Ascending aorta (tissue), 2 donors: Measurements from ENCODE around the gene SPATA2. TPM values are rescaled to one million over a fixed set of nuclear protein-coding genes. Genes with fewer than 3 reads are reported as not detected.

Experiments
- DNase-seq, 2 donors: peaks; one replicate each; pipeline ENCODE4 v3.0.0-alpha.2; 2019; ENCODE audit warnings: low spot score in 2 of 2
- H3K27ac ChIP-seq, 2 donors: fragments of 200-600 bp; sonication (generic); one replicate each; pipeline ENCODE4 v1.5.1; 2016 to 2017; ENCODE audit warnings: mild to moderate bottlenecking in 1 of 2
- H3K27me3 ChIP-seq: fragments of 200-600 bp; sonication (generic); one replicate; pipeline ENCODE4 v1.5.1; 2017
- H3K36me3 ChIP-seq, 2 donors: fragments of 200-600 bp; sonication (generic); one replicate each; pipeline ENCODE4 v1.5.1; 2016
- H3K4me1 ChIP-seq, 2 donors: fragments of 200-600 bp; sonication (generic); one replicate each; pipeline ENCODE4 v1.5.1; 2016 to 2017; ENCODE audit warnings: mild to moderate bottlenecking in 1 of 2
- H3K4me3 ChIP-seq, 2 donors: fragments of 200-600 bp; sonication (generic); one replicate each; pipeline ENCODE4 v1.5.1; 2016 to 2017; ENCODE audit warnings: mild to moderate bottlenecking in 1 of 2
- H3K9me3 ChIP-seq, 2 donors: fragments of 200-600 bp; sonication (generic); one replicate each; pipeline ENCODE4 v1.5.1; 2016
- intact Hi-C: fragments of 100-400 bp; cut with DNase I; formaldehyde crosslinking; loops from one replicate; pipeline ENCODE4 v1.15.1; 2023
- total RNA-seq: library from RNA; depleted of rRNA; stranded (reverse); fragments of >200 nt; gene quantifications from one replicate; pipeline ENCODE4 v1.1.0, GENCODE V29; 2016
- TF ChIP-seq, protein P1 (sequence below), 3 experiments: fragments of 200-600 bp in 2 of 3; fragments of 450-650 bp in 1 of 3; sonication (generic) in 2 of 3; IDR thresholded peaks; one replicate each; pipeline ENCODE4 v1.5.1; 2016 to 2019; ENCODE audit warnings: antibody characterized with exemption in 3 of 3, mild to moderate bottlenecking in 1 of 3, moderate library complexity in 1 of 3

Gene SPATA2
- total RNA-seq, 1 donor from 2014 or later: 7.6 TPM

DNA sequence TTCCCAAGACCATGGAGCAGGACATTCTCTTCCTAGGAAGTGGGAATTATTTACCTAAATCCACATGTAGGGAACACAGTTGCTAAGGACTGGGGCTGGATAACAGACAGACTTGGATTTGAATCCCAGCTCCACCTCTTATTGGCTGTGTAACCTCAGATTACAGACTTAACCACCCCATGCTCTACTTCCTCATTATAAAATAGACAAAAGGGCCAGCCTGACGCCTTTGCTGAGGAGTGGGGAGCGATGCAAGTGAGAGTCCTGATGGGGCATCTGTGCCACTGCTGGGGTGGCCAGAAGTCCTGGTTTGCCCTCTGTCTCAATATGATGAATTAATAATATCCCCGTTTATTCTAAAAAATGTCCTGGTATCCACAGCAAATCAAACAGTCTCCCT lies 46.8 kb downstream of the SPATA2 start:
- intact Hi-C loops: loop anchor here (1.0 to 10.0 kb wide), 2 partner anchors 8 to 166 kb away; no protein-coding TSS in a partner anchor
- TF ChIP-seq, protein P1, sequence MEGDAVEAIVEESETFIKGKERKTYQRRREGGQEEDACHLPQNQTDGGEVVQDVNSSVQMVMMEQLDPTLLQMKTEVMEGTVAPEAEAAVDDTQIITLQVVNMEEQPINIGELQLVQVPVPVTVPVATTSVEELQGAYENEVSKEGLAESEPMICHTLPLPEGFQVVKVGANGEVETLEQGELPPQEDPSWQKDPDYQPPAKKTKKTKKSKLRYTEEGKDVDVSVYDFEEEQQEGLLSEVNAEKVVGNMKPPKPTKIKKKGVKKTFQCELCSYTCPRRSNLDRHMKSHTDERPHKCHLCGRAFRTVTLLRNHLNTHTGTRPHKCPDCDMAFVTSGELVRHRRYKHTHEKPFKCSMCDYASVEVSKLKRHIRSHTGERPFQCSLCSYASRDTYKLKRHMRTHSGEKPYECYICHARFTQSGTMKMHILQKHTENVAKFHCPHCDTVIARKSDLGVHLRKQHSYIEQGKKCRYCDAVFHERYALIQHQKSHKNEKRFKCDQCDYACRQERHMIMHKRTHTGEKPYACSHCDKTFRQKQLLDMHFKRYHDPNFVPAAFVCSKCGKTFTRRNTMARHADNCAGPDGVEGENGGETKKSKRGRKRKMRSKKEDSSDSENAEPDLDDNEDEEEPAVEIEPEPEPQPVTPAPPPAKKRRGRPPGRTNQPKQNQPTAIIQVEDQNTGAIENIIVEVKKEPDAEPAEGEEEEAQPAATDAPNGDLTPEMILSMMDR (IDR thresholded peaks at IDR 0.05): no peak
- H3K27ac ChIP-seq: peak overlapping the region; percentile 71 to 76
- H3K4me3 ChIP-seq: no peak overlapping the region
- H3K4me1 ChIP-seq: peaks cover 12 to 35% of the 10 kb centered on the region in 2 donors
- H3K9me3 ChIP-seq: no peaks in the 10 kb centered on the region
- H3K36me3 ChIP-seq: peaks cover 7 to 20% of the 10 kb centered on the region in 2 donors
- no peaks in the 10 kb centered on the region for H3K27me3 ChIP-seq
- DNase-seq: peak in 1 of 2 donors; percentile 58

DNA sequence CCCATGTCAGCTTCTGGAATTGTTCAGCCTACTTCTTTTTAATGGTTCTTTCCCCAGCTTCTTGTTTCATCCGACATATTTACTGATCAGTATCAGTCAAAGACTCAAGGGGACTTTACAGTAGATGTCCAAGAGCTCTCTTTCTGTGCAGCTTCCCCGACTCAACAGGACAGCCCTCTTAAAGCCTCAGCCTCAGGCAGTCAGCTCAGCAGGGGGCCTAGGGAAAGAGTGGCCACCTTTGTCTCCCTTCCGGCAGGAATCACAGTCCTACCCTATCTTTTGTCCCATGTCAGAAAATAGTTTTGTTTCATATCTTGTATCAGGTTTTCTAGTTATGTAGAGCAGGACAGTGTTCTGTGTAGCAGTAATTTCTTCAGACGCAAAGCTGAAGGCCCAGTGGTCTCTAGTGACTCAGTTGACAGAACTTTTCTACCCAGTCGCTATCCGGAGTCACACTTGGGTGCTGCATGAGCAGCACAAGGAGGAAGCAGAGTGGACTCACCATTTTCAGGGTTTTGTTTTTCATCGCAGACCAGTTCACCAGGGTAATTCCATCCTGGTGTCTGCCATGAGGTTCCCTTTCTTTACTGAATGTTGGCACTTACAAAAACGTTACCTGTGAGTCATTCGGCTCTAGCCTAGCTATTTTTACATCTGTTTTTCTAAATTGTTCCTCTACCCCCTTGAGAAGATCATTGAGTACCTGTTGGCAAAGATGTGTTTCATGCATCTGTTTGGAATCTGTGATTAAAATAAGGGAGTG lies 47.7 kb downstream of the SPATA2 start:
- DNase-seq: peak in 1 of 2 donors; percentile 33
- Histone ChIP-seq H3K36me3 (peaks cover 7 to 20% of the 10 kb centered on the region in 2 donors), H3K27me3 (no peaks in the 10 kb centered on the region), H3K9me3 (no peaks in the 10 kb centered on the region), H3K4me1 (peaks cover 12 to 35% of the 10 kb centered on the region in 2 donors), H3K27ac (peak overlapping the region; percentile 71 to 76), H3K4me3 (no peak overlapping the region)
- TF ChIP-seq, protein P1 (IDR thresholded peaks at IDR 0.05): no peak
- intact Hi-C loops: loop anchor here (1.0 to 10.0 kb wide), 3 partner anchors 9 to 167 kb away; no protein-coding TSS in a partner anchor

DNA sequence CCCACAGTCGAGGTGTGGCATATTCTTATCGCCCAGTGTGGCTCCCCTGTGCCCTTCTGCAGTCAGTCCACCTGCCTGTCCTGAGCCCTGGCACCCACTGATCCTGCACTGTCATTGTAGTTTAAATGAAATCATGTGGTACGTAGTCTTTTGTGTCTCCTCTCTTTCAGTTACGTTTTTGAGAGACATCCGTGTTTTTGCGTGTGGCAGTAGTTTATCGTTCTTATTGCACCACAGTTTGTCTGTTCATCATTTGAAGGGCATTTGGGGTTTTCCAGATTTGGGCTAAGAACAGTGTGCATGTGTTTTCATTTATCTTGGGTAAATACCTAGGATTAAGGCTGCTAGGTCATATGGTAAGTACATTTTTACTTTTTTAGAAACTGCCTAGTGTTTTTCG lies 49.3 kb downstream of the SPATA2 start:
- Histone ChIP-seq H3K27me3 (no peaks in the 10 kb centered on the region), H3K9me3 (no peaks in the 10 kb centered on the region), H3K4me3 (no peak overlapping the region), H3K4me1 (peaks cover 12 to 35% of the 10 kb centered on the region in 2 donors), H3K36me3 (peaks cover 7 to 20% of the 10 kb centered on the region in 2 donors), H3K27ac (peak overlapping the region; percentile 51 to 76)
- DNase-seq: peak in 1 of 2 donors; percentile 42
- TF ChIP-seq, protein P1 (IDR thresholded peaks at IDR 0.05): no peak
- intact Hi-C loops: loop anchor here (2.0 to 10.0 kb wide), 2 partner anchors 13 to 169 kb away; no protein-coding TSS in a partner anchor

DNA sequence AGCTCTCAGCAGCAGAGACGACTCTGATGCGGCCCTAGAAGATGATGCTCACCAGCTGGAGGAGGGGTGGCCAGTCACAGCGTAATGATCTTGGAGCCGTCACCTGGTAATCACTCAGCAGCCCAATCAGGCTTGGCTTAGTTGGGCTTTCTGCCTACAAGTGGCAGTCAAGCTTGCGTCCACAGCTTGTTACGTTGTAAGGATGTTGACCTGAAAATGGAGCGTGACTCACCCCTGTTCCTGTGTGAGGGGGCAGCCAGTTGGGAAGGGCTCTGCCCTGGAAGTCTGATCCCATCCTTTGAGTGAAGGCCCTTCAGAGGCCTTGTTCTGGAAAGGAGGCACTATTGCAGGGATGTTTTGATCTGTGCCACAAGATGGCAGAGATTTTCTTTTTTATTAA lies 49.8 kb downstream of the SPATA2 start:
- Histone ChIP-seq H3K27ac (peak overlapping the region; percentile 51 to 76), H3K36me3 (peaks cover 7 to 20% of the 10 kb centered on the region in 2 donors), H3K27me3 (no peaks in the 10 kb centered on the region), H3K4me1 (peaks cover 12 to 35% of the 10 kb centered on the region in 2 donors), H3K4me3 (no peak overlapping the region), H3K9me3 (no peaks in the 10 kb centered on the region)
- DNase-seq: peak in 1 of 2 donors; percentile 66
- intact Hi-C loops: loop anchor here (10.0 kb wide), 1 partner anchor 169 kb away; no protein-coding TSS in a partner anchor
- TF ChIP-seq, protein P1 (IDR thresholded peaks at IDR 0.05): no peak

DNA sequence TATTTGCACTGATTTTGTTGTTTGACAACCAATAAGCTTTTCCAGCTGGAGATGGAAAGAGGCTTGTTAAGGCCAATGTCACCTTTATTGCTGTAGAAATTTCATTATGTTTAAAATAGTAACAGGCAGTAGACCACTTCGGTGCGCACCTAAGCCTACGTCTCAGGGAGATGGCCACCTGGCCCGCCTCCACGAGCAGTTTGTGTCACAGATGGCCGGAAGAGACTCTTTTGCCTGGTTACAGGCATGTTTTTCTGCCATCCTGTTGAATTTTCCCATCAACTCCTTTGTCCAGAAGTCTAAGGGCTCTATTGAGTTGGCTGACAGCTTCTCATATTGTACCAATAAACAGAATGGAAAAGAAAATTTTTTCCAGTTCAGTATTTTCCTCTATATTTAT lies 51.7 kb downstream of the SPATA2 start:
- H3K27ac ChIP-seq: no peak overlapping the region
- H3K4me3 ChIP-seq: no peak overlapping the region
- no peaks in the 10 kb centered on the region for H3K27me3 ChIP-seq
- intact Hi-C loops: loop anchor here (10.0 kb wide), 1 partner anchor 171 kb away; no protein-coding TSS in a partner anchor
- no peaks in the 10 kb centered on the region for H3K9me3 ChIP-seq
- TF ChIP-seq, protein P1 (IDR thresholded peaks at IDR 0.05): no peak
- H3K36me3 ChIP-seq: peaks cover 7 to 20% of the 10 kb centered on the region in 2 donors
- DNase-seq: peak in 1 of 2 donors; percentile 41
- H3K4me1 ChIP-seq: peaks cover 13 to 39% of the 10 kb centered on the region in 2 donors
